ENCODE results near the gene GABRB1. TPM values are rescaled to one million over a fixed set of nuclear protein-coding genes. Genes with fewer than 3 reads are reported as not detected.

The GABRB1 gene
- total RNA-seq, 4 donors from 2014 or later = 0.13 TPM; not detected in 3

DNA sequence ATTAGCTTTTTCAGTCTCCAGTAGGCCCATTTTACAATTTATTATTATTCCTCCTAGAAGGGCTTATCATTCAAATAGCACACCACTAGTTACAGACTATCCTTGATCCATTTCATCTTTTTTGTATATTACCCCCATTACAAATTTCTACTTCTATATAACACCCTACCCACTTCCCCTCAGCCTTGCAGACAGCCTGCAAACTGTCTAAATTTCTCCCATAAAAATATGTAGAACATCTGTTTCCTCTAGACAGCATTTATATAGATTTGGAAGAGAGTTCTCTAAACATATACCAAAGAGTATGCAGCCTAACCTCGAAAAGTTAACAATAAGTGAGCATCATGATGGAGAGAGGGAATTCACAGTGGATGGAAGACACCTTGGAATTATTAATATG, 401.4 kb downstream of the GABRB1 start:
- H3K27ac ChIP-seq (replicated peaks in 1 of 4) = no peak overlapping the region
- no peak for DNase-seq (ENCODE audit: extremely low spot score)
- no peaks in the 10 kb centered on the region for H3K9me3 ChIP-seq
- 57% methylated on average over 1 of the region's 1 CpG for WGBS
- H3K27me3 ChIP-seq = no peaks in the 10 kb centered on the region
- H3K4me1 ChIP-seq = no peaks in the 10 kb centered on the region
- H3K4me3 ChIP-seq = no peak overlapping the region
- intact Hi-C loops (cut with DNase I) = no loop called here
- no peak for TF ChIP-seq EP300 (IDR thresholded peaks at IDR 0.05)
- no peak for TF ChIP-seq POLR2A (IDR thresholded peaks at IDR 0.05; ENCODE audit: low read depth)
- TF ChIP-seq, protein P1, sequence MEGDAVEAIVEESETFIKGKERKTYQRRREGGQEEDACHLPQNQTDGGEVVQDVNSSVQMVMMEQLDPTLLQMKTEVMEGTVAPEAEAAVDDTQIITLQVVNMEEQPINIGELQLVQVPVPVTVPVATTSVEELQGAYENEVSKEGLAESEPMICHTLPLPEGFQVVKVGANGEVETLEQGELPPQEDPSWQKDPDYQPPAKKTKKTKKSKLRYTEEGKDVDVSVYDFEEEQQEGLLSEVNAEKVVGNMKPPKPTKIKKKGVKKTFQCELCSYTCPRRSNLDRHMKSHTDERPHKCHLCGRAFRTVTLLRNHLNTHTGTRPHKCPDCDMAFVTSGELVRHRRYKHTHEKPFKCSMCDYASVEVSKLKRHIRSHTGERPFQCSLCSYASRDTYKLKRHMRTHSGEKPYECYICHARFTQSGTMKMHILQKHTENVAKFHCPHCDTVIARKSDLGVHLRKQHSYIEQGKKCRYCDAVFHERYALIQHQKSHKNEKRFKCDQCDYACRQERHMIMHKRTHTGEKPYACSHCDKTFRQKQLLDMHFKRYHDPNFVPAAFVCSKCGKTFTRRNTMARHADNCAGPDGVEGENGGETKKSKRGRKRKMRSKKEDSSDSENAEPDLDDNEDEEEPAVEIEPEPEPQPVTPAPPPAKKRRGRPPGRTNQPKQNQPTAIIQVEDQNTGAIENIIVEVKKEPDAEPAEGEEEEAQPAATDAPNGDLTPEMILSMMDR (IDR thresholded peaks at IDR 0.05) = no peak
- TF ChIP-seq POLR2AphosphoS5 (IDR thresholded peaks at IDR 0.05) = no peak
- no peaks in the 10 kb centered on the region for H3K36me3 ChIP-seq

DNA sequence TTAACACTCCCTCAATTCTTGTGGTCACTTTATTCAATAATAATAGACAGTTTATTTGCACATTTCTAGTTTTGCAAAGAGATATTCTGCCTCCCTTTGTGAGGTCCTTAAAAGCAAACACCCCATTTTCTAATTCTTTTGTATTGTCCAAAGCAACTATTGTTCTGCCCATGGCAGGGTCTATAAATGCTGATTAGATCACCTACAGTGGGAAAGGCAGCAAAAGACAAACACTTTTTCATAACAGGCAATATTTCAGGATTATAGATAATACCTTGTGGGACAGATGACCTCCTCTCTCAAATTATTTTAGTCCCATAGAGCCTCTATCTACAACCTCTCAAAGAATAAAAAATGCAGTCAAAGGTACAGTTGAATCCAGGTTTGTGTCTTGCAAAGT, 403.6 kb downstream of the GABRB1 start:
- Histone ChIP-seq H3K36me3 (no peaks in the 10 kb centered on the region), H3K9me3 (no peaks in the 10 kb centered on the region), H3K4me3 (no peak overlapping the region), H3K4me1 (no peaks in the 10 kb centered on the region), H3K27ac (replicated peaks in 1 of 4) (no peak overlapping the region), H3K27me3 (no peaks in the 10 kb centered on the region)
- TF ChIP-seq EP300 (IDR thresholded peaks at IDR 0.05) = no peak
- TF ChIP-seq, protein P1 (IDR thresholded peaks at IDR 0.05) = no peak
- TF ChIP-seq POLR2A (IDR thresholded peaks at IDR 0.05; ENCODE audit: low read depth) = no peak
- no peak for TF ChIP-seq POLR2AphosphoS5 (IDR thresholded peaks at IDR 0.05)
- DNase-seq (ENCODE audit: extremely low spot score) = no peak
- intact Hi-C loops (cut with DNase I) = no loop called here

DNA sequence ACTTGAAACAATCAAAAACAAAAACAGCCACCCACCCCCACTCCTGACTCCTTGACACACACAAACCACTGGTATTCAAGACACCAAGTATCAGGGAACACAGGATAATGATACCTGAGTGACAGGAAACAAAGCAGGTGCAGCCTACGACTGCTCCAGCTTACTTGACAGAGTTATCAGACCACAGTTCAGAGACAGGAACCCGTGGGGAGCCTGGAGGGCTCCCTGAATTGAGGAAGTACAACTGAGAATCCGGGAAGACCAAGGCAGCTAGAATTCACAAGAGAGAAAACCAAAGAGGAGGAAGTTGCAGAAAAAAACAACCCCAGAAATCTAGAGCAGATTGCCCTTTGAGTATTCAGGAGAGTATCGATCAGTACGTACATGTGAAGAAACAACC, 411.6 kb downstream of the GABRB1 start:
- Histone ChIP-seq H3K27me3 (no peaks in the 10 kb centered on the region), H3K9me3 (no peaks in the 10 kb centered on the region), H3K36me3 (no peaks in the 10 kb centered on the region), H3K4me3 (no peak overlapping the region), H3K27ac (replicated peaks in 1 of 4) (no peak overlapping the region), H3K4me1 (no peaks in the 10 kb centered on the region)
- intact Hi-C loops (cut with DNase I) = no loop called here
- no peak for TF ChIP-seq EP300 (IDR thresholded peaks at IDR 0.05)
- TF ChIP-seq POLR2A (IDR thresholded peaks at IDR 0.05; ENCODE audit: low read depth) = no peak
- TF ChIP-seq, protein P1 (IDR thresholded peaks at IDR 0.05) = no peak
- no peak for TF ChIP-seq POLR2AphosphoS5 (IDR thresholded peaks at IDR 0.05)
- 73% methylated on average over 5 of the region's 5 CpGs for whole genome bisulfite sequencing
- DNase-seq (ENCODE audit: extremely low spot score) = no peak

DNA sequence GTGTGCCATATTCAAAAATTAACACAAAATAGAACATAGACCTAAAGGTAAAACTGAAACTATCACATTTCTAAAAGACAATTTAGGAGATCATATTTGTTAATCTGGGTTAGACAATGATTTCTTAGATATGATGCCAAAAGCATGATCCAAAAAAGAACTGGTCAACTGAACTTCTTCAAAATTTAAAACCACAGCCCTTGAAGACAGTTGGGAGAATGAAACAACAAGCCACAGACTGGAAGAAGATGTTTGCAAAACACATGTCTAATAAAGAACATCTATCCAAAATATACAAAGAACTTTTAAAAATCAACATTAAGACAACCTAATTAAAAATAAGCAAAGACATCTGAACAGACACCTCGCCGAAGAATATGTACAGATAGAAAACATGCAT, 412.7 kb downstream of the GABRB1 start:
- Histone ChIP-seq H3K36me3 (no peaks in the 10 kb centered on the region), H3K27me3 (no peaks in the 10 kb centered on the region), H3K4me3 (no peak overlapping the region), H3K4me1 (no peaks in the 10 kb centered on the region), H3K27ac (replicated peaks in 1 of 4) (no peak overlapping the region), H3K9me3 (no peaks in the 10 kb centered on the region)
- 90% methylated on average over 2 of the region's 2 CpGs for WGBS
- TF ChIP-seq, protein P1 (IDR thresholded peaks at IDR 0.05) = no peak
- TF ChIP-seq POLR2AphosphoS5 (IDR thresholded peaks at IDR 0.05) (no peak), POLR2A (IDR thresholded peaks at IDR 0.05; ENCODE audit: low read depth) (no peak), EP300 (IDR thresholded peaks at IDR 0.05) (no peak)
- no peak for DNase-seq (ENCODE audit: extremely low spot score)
- intact Hi-C loops (cut with DNase I) = no loop called here

DNA sequence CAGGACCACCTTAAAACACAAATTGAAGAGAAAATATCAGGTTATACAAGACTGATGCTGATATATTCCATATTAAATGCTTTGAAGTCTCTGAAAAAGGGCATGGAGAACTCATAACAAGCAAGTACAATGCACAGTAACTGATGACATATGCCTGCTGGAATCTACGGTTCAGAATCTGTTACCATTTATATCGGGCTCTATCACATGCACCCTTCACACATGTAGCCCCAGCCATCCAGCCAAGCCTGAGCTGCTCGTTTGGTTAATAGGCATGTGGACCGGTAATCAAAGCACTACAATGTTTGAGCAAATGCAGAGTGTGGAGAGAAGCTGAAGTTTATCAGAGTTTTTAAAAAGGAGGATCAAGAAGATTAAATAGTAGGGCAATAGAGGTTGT, 420.3 kb downstream of the GABRB1 start:
- H3K9me3 ChIP-seq = no peaks in the 10 kb centered on the region
- 70% methylated on average over 4 of the region's 4 CpGs for WGBS
- H3K27ac ChIP-seq (replicated peaks in 1 of 4) = no peak overlapping the region
- H3K4me1 ChIP-seq = peaks cover 0 to 8% (median 4%) of the 10 kb centered on the region in 4 donors
- intact Hi-C loops (cut with DNase I) = no loop called here
- DNase-seq (ENCODE audit: extremely low spot score) = no peak
- H3K27me3 ChIP-seq = no peaks in the 10 kb centered on the region
- TF ChIP-seq POLR2A (IDR thresholded peaks at IDR 0.05; ENCODE audit: low read depth) (no peak), EP300 (IDR thresholded peaks at IDR 0.05) (no peak), POLR2AphosphoS5 (IDR thresholded peaks at IDR 0.05) (no peak)
- TF ChIP-seq, protein P1 (IDR thresholded peaks at IDR 0.05) = no peak
- H3K36me3 ChIP-seq = peaks cover 0 to 58% (median 29%) of the 10 kb centered on the region in 4 donors
- no peak overlapping the region for H3K4me3 ChIP-seq
